ENCODE data around the gene TMPRSS4. TPM values are rescaled to one million over a fixed set of nuclear protein-coding genes. Genes with fewer than 3 reads are reported as not detected.

Gene TMPRSS4
- total RNA-seq, 1 experiment from 2014 or later = not detected

- Histone ChIP-seq H3K27ac (ENCODE audit: insufficient read length, low read depth, low read length) (no peak overlapping the region), H4K8ac (replicated peaks; ENCODE audit: insufficient read length, low read depth, low read length) (no peak overlapping the region), H4K5ac (ENCODE audit: insufficient read length, low read depth, low read length) (no peak overlapping the region), H2AFZ (ENCODE audit: low read length) (no peak overlapping the region), H3K27me3 (ENCODE audit: insufficient read depth, low read length) (peaks cover 29% of the 10 kb centered on the region; the same call in 1 of the 2 replicates), H3K79me2 (ENCODE audit: insufficient read depth, low read length) (no peaks in the 10 kb centered on the region), H2AK5ac (ENCODE audit: insufficient read length, low read length) (no peak overlapping the region), H2BK15ac (ENCODE audit: low read depth, low read length) (no peak overlapping the region), H3K9ac (ENCODE audit: extremely low read depth, insufficient read length, low read length) (no peak overlapping the region), H4K20me1 (ENCODE audit: control insufficient read depth, insufficient read depth, insufficient read length) (no peaks in the 10 kb centered on the region), H2BK12ac (ENCODE audit: insufficient read length, low read depth, low read length) (no peak overlapping the region), H3T11ph (ENCODE audit: low read length) (no peak overlapping the region), H3K18ac (ENCODE audit: insufficient read length, low read depth, low read length) (no peak overlapping the region), H3K23ac (ENCODE audit: insufficient read length, low read depth, low read length) (no peak overlapping the region), H3K14ac (ENCODE audit: insufficient read depth, low read length) (no peak overlapping the region), H2BK20ac (ENCODE audit: low read depth, low read length, poor library complexity, severe bottlenecking) (no peak overlapping the region), H4K91ac (ENCODE audit: insufficient read length, low read depth, low read length) (no peak overlapping the region), H3K79me1 (ENCODE audit: insufficient read depth, low read depth, low read length, poor library complexity, severe bottlenecking) (no peaks in the 10 kb centered on the region), H2BK120ac (ENCODE audit: low read depth, low read length, poor library complexity, severe bottlenecking) (no peak overlapping the region), H3K4ac (ENCODE audit: low read depth, low read length) (no peak overlapping the region), H3K4me2 (ENCODE audit: insufficient read depth, insufficient read length, low read length) (no peak overlapping the region), H3K23me2 (ENCODE audit: insufficient read length, low read depth, low read length, poor library complexity, severe bottlenecking) (peaks cover 20% of the 10 kb centered on the region), H3K4me1 (ENCODE audit: insufficient read depth, low read length) (no peaks in the 10 kb centered on the region), H3K9me3 (ENCODE audit: control insufficient read depth, low read depth, low read length) (no peaks in the 10 kb centered on the region), H3K56ac (ENCODE audit: insufficient read length, low read depth, low read length) (no peak overlapping the region), H2BK5ac (ENCODE audit: insufficient read length, low read length) (no peak overlapping the region)
- no peak for TF ChIP-seq CTCF (conservative IDR thresholded peaks at IDR 0.05)
- Mint-ChIP-seq H3K36me3 (ENCODE audit: insufficient read depth in 1 of 3, low read depth in 3 of 3) (no peaks in the 10 kb centered on the region; a peak in 1 of 7 replicates), H3K27me3 (ENCODE audit: low read depth) (peaks cover 87% of the 10 kb centered on the region), H3K9me3 (no peaks in the 10 kb centered on the region; a peak in 1 of 5 replicates), H3K4me3 (no peak overlapping the region), H3K27ac (no peak overlapping the region), H3K4me1 (peaks cover 23 to 42% of the 10 kb centered on the region in 2 experiments)
- no CpG with 5 or more reads among the region's 8 CpGs for WGBS (ENCODE audit: extremely low coverage, insufficient read length, low lambda C conversion rate)
- DNase-seq = no peak
These were observed 71.4 kb downstream of the TMPRSS4 start for GRCh38 chr11:118148240-118148639.
